ENCODE measurements around the gene CIZ1.
"Not testable (repeated sequence)": the region's sequence is repeated elsewhere in the genome, so short reads cannot be mapped to it uniquely, and the experiment has no call there.

Gene CIZ1, protein sequence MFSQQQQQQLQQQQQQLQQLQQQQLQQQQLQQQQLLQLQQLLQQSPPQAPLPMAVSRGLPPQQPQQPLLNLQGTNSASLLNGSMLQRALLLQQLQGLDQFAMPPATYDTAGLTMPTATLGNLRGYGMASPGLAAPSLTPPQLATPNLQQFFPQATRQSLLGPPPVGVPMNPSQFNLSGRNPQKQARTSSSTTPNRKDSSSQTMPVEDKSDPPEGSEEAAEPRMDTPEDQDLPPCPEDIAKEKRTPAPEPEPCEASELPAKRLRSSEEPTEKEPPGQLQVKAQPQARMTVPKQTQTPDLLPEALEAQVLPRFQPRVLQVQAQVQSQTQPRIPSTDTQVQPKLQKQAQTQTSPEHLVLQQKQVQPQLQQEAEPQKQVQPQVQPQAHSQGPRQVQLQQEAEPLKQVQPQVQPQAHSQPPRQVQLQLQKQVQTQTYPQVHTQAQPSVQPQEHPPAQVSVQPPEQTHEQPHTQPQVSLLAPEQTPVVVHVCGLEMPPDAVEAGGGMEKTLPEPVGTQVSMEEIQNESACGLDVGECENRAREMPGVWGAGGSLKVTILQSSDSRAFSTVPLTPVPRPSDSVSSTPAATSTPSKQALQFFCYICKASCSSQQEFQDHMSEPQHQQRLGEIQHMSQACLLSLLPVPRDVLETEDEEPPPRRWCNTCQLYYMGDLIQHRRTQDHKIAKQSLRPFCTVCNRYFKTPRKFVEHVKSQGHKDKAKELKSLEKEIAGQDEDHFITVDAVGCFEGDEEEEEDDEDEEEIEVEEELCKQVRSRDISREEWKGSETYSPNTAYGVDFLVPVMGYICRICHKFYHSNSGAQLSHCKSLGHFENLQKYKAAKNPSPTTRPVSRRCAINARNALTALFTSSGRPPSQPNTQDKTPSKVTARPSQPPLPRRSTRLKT

DNA sequence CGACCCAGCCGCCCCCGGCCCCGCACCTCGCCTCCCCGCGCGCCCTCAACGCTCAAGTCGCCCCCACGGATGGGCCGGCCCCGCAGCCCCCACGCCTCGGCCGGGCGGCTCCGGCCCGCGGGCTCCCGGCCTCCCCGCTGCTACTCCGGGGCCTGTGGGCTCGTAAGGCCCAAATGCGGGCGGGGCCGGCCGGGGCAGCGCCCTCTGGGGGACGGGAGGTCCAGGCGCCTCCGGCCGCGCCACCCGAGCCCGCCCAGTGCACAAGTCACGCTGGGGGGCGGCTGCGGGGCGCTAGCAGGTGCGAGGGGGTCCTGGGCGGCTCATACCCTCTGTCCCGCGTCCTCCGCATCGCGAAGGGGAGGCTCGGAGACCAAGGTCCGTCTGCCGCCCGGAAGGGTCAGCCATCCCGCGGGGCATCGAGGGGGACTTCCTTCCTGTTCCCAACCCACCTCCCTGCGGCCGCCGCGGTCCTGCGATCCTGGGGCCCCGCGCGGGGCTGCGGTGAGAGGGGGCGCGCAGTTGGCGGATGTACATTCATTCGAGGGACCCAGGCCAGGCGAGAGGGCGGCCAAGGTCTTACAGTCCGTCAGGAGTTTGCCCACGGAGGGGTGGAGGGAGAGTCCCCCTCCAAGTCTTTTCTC is at the start of gene CIZ1:
Gene CIZ1, minus strand, starts transcription at position 167 of the 641 bp plus-strand sequence. CDS start 715 bp downstream, outside the sequence.
- DNase-seq, result peak; percentile 76

DNA sequence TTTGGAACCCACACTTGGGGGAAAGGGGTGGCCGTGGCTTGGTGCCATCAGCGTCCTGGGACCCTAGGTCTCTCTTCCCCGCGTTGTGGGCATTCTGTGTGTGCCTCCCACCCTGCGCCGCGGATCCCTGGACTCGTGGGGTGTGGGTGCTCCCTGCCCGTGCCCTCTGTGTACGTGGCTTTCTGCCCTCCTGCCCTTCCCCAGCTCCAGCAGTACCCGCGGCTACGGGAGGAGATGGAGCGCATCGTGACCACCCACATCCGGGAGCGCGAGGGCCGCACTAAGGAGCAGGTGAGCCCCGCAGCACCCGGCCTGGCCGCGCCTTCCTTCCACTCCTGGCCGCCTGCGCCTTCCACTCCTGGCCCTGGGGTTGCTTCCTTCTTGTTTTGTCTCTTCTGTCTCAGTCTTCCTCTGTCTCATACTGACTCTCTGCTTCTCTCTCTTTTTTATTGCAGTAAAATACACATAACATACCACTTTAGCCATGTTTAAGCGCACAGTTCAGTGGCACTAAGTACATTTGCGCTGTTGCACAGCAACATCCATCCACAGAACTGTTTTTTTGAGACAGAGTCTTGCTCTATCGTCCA is 42.5 kb upstream of the CIZ1 start:
- no peak for DNase-seq

DNA sequence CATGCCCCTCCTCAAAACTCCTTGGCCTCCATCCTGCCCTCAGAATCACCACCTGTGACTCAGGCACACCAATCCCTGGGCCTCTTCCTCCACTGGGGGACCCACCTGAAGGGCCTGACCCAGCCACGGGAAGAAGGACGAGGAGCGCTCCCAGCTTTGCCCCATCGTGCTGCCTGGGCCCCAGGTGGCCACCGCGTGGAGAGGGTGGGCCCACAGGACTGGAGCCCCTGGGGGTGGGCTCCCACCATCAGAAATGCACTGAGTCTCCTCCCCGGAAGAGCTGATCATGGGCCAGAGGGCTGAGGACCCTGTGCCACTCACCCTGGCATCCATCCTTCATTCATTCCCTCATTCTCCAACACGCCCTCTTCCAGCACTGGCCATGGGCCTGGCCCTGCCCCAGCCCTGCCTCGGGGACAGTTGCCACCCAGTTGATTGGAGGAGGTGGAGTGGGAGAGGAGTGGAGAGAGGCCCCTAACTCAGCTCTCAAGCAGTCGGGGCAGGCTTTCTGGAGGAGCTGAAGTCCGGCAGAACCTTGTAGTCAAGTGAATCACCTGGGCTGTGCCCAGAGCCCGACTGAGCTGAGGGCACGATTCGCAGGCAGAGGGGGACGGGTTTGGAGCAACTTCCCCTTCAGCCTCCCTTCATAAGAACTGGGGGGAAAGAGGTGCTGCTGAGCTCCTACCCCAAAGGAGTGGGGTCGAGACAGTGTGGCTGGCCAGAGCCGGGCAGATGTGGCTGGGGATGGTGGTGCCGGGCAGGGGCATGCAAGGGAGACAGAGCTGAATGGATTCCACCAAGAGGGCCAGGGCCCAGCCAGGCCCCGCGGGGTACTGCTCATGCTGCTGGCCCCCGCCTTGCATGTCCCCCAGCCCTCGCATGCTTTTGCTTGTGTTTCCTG is 41.4 kb upstream of the CIZ1 start:
- no peak for DNase-seq

DNA sequence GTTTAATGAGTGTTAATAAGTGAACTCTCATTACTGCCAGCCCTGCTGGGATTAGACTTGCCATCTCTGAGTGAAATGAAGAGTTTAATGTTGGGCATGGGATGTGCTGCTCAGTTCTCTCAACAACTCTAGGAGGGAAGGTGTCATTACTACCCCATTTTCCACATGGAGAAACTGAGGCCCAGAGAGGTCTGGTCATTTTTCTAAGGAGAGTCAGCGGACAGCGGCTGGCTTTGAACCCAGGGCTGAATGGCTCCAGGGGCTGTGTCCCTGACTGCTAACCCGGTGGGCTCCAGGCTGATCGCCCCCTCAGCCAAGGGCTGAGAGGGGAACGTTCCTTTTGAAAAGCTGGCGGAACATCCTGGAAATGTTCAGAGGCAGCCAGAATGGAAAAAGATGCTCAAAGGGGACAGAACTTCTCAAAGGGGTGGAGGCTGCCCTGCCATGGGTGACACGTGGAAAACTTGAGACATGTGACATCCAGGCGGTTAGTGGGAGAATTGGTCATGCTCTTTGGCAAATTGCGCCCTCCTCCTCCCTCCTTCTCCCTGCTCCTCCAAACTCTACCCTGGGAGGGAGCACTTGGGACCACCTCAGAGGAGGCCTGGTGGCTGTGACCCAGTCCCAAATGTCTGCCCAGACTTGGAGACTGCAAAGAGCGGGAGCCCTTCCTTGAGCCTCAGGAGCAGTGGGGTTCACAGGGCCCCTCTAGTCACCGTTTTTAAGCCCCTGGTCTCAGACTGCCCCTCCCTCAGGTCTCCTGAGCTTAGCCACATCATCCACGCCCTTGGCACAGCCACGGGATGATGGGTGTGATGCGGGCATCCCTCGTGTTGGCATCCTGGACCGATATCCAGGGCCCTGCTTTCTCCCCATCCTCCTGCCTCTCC is 40.5 kb upstream of the CIZ1 start:
- no peak for DNase-seq

DNA sequence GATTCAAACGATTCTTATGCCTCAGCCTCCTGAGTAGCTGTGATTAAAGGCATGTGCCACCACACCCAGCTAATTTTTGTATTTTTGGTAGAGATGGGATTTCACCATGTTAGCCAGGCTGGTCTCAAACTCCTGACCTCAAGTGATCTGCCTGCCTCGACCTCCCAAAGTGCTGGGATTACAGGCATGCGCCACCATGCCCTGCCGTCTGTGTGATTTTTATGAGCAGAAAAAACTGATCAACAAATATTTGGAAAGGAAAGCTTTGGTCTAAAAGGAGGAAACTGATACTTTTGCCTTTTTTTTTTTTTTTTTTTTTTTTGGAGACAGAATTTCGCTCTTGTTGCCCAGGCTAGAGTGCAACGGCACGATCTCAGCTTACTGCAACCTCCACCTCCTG is 39.5 kb upstream of the CIZ1 start:
- DNase-seq, result not testable (repeated sequence)

DNA sequence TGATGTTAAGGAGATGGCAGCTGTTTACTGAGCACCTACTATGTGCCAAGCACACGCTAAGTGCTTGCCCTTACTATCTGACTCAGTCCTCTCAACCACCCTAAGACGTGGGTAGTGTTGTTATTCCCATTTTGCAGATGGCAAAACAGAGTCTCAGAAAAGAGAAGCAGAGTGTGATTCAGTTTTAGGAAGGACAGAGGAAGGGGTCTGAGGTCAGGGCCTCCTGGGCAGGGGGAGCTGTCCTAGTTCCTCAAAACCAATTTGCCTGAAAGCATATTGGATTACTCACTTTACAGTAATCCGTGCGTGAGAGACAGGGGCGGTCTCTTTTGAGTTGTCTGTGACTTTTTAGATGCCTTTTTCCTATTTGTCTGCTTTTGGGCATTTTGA is 35.0 kb upstream of the CIZ1 start:
- DNase-seq, result no peak

DNA sequence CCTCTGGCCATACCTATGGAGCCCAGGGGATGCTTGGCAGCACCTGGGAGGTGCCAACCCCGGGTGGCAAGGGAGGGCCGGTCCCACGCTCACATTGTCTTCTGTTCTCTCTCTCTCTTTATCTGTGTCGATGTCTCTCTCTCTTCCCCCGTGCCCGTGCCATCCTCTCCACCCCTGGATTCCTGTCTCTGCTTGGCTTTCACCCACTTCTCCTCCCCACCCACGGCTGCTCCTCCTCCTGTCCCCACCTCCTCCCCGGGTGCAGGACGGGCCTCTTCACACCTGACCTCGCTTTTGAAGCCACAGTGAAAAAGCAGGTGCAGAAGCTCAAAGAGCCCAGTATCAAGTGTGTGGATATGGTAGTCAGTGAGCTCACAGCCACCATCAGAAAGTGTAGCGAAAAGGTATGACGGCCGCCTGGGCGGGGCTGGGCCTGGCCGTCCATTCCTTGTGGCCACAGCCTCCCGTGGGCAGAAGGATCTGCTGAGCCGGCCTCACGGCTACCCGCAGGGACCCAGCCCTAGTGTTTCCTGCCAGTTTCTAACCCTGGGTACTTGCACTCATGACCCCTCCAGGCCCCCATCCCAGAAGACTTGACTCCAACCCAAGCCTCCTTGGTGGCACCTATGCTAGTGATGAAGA is 34.5 kb upstream of the CIZ1 start:
- DNase-seq, result no peak

DNA sequence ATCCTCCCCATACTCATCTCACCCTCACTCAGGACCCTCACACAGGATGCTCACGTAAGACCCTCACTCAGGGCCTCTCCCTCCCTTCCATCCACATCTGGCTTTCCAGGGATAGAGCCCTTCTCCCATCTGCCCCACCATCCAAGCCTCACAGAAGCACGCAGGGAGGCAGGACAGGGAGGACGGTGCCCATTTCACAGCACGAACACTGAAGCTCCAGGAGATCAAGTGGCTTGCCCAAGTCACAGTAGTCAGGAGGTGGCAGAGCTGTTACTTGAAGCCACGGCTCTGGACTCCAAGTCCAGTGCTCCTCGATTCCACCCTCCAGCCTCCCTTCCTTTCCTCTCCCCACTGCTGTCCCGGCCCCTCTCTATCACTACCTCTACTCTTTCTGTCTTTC is 33.5 kb upstream of the CIZ1 start:
- DNase-seq, result no peak

DNA sequence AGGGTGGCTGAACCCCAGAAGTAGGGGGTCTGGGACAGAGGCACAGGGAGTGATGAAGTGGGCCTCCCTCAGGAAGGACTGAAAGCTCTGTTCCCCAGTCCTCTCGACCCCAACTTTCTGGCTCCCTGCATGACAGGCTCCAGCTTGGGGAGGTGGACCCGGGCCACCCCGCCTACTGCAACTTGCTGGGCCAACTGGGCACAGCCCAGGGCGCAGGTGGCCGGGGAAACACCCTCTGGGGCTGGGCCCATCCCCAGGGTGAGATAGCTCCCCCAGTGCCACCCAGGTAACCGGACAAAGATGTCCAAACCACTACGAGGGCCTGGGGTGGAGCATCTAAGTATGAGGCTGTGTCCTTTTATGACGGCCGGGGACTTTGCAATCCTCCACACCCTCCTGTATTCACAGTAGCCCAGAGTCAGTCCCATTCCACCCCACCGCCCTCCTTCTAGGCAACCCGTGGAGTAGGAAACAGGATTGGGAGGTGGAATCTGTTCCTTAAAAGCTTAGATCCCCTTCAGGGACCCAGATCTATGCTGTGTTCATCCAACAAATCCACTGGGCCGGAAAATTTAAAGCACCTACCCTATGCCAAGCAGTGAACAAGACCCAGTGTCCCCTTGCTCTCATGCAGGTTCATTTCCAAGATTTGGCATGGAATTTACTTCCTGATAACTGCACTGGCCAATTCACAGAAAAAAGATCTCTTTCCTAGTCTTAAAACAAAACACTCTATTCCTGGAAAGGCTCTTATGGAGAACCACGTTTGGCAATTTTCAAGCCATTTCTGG is 31.7 kb upstream of the CIZ1 start:
- DNase-seq, result no peak

DNA sequence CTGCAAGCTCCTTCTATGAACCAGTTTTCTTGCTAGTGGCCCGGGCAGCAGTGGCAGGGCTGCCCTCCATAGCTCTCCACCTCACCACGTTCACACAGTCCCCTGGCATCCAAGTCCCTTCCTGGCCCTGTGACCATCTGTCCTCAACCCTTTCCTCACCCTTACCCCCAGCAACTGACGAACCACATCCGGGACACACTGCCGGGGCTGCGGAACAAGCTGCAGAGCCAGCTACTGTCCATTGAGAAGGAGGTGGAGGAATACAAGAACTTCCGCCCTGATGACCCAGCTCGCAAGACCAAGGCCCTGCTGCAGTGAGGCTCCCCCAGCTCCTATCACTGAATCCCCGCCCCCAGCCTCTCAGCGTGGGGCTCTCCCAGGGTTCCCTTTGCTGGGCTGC is 30.7 kb upstream of the CIZ1 start:
- DNase-seq, result no peak

DNA sequence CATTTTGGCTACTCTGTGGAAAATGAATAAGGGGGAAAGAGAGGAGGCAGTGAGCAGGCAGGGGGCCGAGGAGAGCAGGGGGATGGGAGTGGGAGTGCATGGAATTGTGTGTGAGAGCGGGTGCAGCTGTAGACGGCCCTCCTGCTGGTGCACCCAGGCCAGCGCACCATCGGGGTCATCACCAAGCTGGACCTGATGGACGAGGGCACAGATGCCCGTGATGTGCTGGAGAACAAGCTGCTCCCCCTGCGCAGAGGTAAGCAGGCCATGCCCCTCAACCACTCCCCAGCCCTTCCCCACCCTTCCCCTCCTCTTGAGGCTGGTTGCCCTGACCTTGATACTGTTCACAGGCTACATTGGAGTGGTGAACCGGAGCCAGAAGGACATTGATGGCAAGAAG is 28.5 kb upstream of the CIZ1 start:
- DNase-seq, result no peak

DNA sequence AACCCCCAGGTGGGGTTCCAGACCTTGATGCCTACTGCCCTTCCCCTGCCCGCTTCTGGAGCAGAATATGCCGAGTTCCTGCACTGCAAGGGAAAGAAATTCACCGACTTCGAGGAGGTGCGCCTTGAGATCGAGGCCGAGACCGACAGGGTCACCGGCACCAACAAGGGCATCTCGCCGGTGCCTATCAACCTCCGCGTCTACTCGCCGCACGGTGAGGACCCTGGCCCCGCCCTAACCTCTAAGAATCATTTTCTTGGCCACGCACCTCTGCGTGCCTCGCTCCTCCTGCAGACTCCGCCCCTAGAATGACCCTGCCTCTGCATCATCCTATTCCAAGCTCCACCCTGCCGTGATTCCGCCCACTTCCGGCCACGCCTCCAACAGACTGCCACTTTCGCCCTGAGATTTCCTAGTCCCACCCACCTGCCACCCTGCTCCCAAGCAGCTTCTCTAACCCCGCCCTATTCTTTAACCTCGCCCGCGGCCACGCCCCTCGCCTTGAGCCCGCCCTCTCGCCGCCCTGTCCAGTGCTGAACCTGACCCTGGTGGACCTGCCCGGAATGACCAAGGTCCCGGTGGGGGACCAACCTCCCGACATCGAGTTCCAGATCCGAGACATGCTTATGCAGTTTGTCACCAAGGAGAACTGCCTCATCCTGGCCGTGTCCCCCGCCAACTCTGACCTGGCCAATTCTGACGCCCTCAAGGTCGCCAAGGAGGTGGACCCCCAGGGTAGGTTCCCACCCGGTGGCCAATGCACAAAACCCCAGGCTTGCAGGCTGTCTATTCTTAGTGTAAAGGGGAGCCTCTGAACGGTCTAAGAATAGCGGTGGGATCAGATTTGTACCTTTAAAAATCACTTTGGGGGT is 27.4 kb upstream of the CIZ1 start:
- DNase-seq, result peak; percentile 92

DNA sequence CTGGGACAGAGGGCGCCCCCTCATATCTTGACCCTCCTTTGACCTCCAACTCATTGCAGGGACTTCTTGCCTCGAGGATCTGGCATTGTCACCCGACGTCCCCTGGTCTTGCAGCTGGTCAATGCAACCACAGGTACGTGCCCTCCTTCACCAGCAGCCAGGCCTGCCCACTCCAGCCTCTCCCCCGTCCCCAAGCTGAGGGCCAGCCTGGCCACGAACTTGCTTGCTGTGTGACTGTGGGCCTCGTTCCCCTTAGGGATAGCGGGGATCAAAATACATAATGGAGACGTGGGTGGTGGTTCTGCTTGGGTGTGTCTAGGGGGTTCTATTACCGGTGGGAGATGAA is 26.8 kb upstream of the CIZ1 start:
- DNase-seq, result no peak

DNA sequence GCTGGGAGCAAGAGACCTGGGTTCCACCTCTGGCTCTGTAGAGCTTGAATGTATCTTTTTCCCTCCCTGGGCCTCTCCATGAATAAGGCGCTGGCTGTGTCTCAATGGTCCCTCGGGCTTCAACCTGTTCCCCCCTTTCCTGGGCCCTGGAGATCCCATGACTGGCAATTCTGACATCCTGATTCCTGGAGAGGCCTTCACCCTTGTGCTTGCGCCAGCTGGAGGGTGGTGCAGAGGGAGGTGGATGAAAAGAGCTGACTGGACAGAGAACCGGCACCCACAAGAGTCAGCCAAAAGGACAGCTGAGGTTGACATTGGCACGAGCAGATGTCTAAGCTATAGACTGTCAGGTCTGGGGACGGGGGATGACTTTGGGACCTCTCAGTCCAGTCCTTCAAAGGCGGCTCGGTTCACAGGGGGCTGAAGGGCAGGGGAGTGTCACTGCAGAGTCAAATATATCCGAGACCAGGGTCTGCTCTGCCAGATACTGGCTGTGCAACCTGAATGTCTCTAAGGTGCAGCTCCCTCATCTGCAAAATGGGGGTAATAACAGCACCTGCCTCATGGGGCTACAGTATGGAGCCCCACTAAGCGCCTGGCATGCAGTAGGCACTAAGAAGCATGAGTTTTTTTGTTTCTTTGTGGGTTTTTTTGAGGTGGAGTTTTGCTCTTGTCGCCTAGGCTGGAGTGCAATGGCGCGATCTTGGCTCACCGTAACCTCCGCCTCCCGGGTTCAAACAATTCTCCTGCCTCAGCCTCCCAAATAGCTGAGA is 25.6 kb upstream of the CIZ1 start:
- no peak for DNase-seq

DNA sequence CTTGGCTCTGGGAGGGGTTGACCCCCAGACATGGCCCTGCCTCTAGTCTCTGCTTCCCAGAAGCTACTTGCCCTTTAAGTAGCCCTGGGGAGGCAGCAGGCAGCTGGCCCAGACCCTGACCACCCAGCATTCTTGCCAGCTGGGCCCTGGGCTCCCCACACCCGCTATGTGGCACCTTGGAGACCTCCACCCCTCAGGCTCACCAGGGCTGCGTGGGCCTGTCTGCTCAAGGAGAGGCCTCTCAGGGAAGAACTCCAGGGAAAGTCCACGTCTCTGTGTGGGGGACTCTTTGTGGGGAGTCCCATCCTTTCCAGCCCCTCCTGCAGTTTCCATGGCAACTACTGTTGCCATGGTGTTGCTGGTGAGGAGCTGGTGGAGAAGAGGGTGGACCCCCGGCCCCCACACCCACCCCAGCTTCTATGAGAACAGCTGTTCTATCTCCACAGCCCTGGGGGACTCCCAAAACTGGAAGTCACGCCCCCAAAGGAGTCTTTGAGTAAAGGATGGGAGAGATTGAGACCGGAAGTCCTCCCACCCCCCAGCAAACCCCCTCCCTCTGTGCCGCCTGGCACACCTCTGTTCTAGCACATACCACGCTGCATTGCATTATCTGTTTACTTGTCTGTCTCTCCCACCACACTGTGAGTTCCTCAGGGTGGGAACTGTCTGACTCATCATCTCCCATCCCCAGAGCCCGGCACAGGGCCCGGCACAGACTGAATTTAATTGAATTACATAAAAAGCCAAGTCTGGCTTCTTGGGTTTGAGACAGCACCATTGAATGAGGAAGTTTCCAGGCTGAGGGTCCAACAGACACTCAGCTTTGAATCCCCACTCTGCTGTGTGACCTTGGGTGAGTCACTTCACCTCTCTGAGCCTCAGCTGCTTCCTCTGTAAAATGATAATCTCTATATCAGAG is 24.4 kb upstream of the CIZ1 start:
- DNase-seq, result no peak

DNA sequence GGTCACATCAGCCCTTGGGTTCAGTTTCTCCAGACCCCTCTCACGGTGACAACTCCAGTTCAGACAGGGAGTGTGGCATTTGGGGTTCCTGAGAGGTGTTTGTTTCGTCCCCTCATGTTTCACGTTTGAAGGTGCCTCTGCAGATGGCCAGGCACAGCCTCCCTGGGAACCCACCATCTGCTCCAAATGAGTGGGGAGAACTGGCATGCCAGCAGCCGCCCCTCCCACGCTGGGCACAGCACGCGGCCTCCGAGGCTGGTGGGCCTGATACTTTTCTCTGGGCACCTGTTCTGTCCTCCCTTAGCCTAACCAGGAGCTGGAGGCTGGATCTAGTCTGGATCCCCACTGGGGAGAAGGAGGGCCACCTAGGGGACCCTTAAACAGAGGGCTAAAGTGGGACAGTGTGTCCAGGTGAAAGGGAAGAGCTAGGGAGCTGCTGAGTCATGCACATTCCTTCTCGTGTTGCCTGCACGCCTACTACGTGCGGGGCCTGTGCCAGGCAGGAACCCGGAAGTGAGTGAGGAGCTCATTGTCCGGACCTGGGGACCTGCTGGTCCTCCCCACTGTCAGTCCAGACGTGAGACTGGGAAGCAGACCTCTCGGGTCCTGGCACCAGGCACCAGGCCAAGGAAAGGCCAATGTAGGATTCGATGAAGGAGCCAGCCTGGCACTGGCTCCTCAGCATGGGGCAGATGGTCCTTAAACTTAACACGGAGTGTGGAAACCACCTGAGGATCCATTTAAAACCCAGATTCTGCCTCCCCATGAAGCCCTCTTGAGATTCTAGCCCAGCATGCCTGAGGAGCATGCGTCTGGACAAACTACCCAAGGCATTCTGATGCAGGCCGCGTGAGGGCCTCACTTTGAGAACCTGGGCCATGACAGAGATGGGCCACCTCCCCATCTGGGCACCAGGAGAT is 23.5 kb upstream of the CIZ1 start:
- DNase-seq, result no peak

All from activated naive CD4-positive, alpha-beta T cell treated with Interleukin-2 at 50 U/mL for 16 hours (primary cell).